GM20431 (cell line): Measurements from ENCODE around the gene EVC.

ENCODE experiments used
- in situ Hi-C: fragments of 300-500 bp; cut with MseI, MboI; formaldehyde crosslinking; loops from one replicate; pipeline ENCODE4 v1.15.0; 2020; ENCODE audit warnings: low sequenced_read_pairs; ENCODE audit not compliant: unreplicated experiment

The EVC gene

GRCh38 chr4:5710961-5711478 is at the start of gene EVC:
Gene EVC, plus strand, starts transcription at chr4:5711201. Its CDS starts 180 bp downstream, at chr4:5711381.
- in situ Hi-C loops, result no loop called here

GRCh38 chr4:5661237-5661636 is 49.8 kb upstream of the EVC start:
- in situ Hi-C loops, result no loop called here

GRCh38 chr4:5662555-5662954 is 48.4 kb upstream of the EVC start:
- in situ Hi-C loops, result no loop called here

- in situ Hi-C loops, result no loop called here
Observed at GRCh38 chr4:5664778-5665177, 46.2 kb upstream of the EVC start.

GRCh38 chr4:5666741-5667140 is 44.3 kb upstream of the EVC start:
- in situ Hi-C loops, result no loop called here

GRCh38 chr4:5676763-5677162 is 34.2 kb upstream of the EVC start:
- in situ Hi-C loops, result no loop called here

- in situ Hi-C loops, result no loop called here
Observed at GRCh38 chr4:5678977-5679376, 32.0 kb upstream of the EVC start.

GRCh38 chr4:5683566-5683965 is 27.4 kb upstream of the EVC start:
- in situ Hi-C loops, result no loop called here

- in situ Hi-C loops, result no loop called here
Observed at GRCh38 chr4:5685296-5685695, 25.7 kb upstream of the EVC start.

GRCh38 chr4:5686338-5686737 is 24.7 kb upstream of the EVC start:
- in situ Hi-C loops, result no loop called here

- in situ Hi-C loops, result no loop called here
Observed at GRCh38 chr4:5689065-5689464, 21.9 kb upstream of the EVC start.

GRCh38 chr4:5691491-5692132 is 19.4 kb upstream of the EVC start:
- in situ Hi-C loops, result no loop called here

- in situ Hi-C loops, result no loop called here
Observed at GRCh38 chr4:5693871-5694270, 17.1 kb upstream of the EVC start.

- in situ Hi-C loops, result no loop called here
Observed at GRCh38 chr4:5696341-5696740, 14.7 kb upstream of the EVC start.

GRCh38 chr4:5700459-5700858 is 10.5 kb upstream of the EVC start:
- in situ Hi-C loops, result no loop called here

GRCh38 chr4:5701971-5702370 is 9.0 kb upstream of the EVC start:
- in situ Hi-C loops, result no loop called here

- in situ Hi-C loops, result no loop called here
Observed at GRCh38 chr4:5703831-5704230, 7.2 kb upstream of the EVC start.

- in situ Hi-C loops, result no loop called here
Observed at GRCh38 chr4:5704276-5704675, 6.7 kb upstream of the EVC start.

- in situ Hi-C loops, result no loop called here
Observed at GRCh38 chr4:5705647-5706320, 5.2 kb upstream of the EVC start.

GRCh38 chr4:5706486-5707290 is 4.3 kb upstream of the EVC start:
- in situ Hi-C loops, result no loop called here

GRCh38 chr4:5707366-5707765 is 3.6 kb upstream of the EVC start:
- in situ Hi-C loops, result no loop called here
